Measurements from ENCODE around the gene NCOR2. TPM values are rescaled to one million over a fixed set of nuclear protein-coding genes. Genes with fewer than 3 reads are reported as not detected.
A peak's percentile ranks its signal among the peaks of the same experiment; 100 is the strongest.

Gene NCOR2
- total RNA-seq, 2 donors from 2014 or later: 228 to 229 TPM

DNA sequence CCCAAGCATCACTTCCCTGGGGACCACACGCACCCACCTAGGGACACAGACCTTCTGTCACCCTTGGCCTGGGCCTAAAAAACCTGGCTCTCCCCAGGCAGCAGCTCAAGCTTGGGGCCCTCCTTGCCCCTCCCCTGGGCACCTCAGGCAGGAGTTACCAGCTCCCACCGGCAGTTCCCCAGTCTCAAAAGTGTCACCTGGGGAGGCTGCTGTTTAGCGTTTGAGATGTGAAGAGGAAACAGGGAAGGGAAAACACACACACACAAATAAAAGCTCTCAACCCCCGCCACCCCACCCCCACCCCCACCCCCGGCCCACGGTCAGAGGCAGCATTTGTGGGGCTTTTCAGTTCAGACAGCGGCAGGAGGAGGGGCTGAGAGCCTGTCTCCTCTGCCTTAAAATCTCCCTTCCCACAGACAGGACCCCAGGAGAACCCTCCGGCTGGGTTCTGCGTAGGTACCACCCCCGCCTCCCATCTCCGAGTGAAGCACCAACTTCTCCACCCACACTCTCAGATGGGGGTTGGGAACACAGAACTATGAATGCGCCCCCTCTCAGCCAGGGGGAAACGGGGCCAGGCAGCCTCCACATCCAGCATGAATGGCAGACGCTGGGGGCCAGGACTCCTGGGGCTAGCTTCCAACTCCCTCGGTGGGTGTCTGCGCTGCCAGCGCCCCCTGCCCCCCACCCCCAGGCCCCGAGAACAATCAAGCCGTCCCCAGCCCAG lies 3.0 kb downstream of the NCOR2 start:
- Histone ChIP-seq H3K4me1 (ENCODE audit: control insufficient read depth in 1 of 2, low read depth in 2 of 2) (peaks cover 45 to 60% of the 10 kb centered on the region in 2 donors), H3K4me3 (peak overlapping the region; percentile 99), H3K36me3 (no peaks in the 10 kb centered on the region), H3K9me3 (no peaks in the 10 kb centered on the region), H3K27ac (peak overlapping the region in 1 of 2 donors; percentile 38), H3K27me3 (replicated peaks; ENCODE audit: insufficient read depth) (no peaks in the 10 kb centered on the region)
- ATAC-seq (ENCODE audit: insufficient number of reproducible peaks, low FRiP score, low read depth) (no peak), DNase-seq (ENCODE audit: low spot score) (no peak)
- TF ChIP-seq, protein P1, sequence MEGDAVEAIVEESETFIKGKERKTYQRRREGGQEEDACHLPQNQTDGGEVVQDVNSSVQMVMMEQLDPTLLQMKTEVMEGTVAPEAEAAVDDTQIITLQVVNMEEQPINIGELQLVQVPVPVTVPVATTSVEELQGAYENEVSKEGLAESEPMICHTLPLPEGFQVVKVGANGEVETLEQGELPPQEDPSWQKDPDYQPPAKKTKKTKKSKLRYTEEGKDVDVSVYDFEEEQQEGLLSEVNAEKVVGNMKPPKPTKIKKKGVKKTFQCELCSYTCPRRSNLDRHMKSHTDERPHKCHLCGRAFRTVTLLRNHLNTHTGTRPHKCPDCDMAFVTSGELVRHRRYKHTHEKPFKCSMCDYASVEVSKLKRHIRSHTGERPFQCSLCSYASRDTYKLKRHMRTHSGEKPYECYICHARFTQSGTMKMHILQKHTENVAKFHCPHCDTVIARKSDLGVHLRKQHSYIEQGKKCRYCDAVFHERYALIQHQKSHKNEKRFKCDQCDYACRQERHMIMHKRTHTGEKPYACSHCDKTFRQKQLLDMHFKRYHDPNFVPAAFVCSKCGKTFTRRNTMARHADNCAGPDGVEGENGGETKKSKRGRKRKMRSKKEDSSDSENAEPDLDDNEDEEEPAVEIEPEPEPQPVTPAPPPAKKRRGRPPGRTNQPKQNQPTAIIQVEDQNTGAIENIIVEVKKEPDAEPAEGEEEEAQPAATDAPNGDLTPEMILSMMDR (IDR thresholded peaks at IDR 0.05): no peak

DNA sequence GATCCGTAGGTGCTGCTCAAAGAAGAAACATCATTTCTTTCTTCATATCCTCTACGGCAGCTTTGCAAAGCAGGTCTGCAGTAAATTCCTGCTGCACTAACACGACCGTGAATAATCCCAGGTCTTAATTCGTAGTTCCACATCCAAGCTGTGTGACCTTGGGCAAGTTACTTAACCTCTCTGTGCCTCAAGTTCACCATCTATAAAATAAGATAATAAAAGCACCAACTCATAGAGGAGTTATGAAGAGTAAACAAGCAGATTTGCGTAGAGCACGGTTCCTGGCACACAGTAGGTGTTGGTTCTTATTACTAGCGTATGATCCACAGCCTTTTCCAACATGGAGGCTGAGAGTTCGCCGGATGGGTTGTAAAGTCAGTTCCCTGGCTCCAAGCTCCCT lies 3.6 kb downstream of the NCOR2 start:
- TF ChIP-seq, protein P1 (IDR thresholded peaks at IDR 0.05): no peak
- DNase-seq (ENCODE audit: low spot score): no peak
- peaks cover 41 to 54% of the 10 kb centered on the region in 2 donors for H3K4me1 ChIP-seq (ENCODE audit: control insufficient read depth in 1 of 2, low read depth in 2 of 2)
- H3K4me3 ChIP-seq: no peak overlapping the region
- no peaks in the 10 kb centered on the region for H3K36me3 ChIP-seq
- no peaks in the 10 kb centered on the region for H3K9me3 ChIP-seq
- H3K27ac ChIP-seq: peak overlapping the region in 1 of 2 donors; percentile 38
- H3K27me3 ChIP-seq (replicated peaks; ENCODE audit: insufficient read depth): no peaks in the 10 kb centered on the region
- no peak for ATAC-seq (ENCODE audit: insufficient number of reproducible peaks, low FRiP score, low read depth)

DNA sequence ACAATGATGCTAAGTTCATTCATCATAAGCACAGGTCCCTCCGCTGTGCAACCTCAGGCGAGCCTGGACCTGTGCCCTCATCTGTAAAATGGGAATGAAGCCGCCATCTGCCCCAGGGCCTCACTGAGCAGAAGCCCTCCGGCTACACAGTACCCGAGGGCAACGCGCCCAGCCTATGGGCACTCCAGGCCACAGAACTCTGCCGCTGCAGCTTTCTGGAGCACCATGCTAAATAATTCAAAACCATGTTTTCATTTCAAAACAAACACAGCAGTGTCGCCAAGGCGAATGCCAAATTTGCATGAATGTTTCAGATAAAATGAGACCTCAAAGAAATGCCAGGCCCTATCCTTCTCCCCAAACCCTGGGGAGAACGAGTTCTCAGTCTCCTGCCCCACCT lies 4.0 kb downstream of the NCOR2 start:
- ATAC-seq (ENCODE audit: insufficient number of reproducible peaks, low FRiP score, low read depth): no peak
- TF ChIP-seq, protein P1 (IDR thresholded peaks at IDR 0.05): no peak
- H3K4me1 ChIP-seq (ENCODE audit: control insufficient read depth in 1 of 2, low read depth in 2 of 2): peaks cover 39 to 50% of the 10 kb centered on the region in 2 donors
- no peak for DNase-seq (ENCODE audit: low spot score)
- no peaks in the 10 kb centered on the region for H3K27me3 ChIP-seq (replicated peaks; ENCODE audit: insufficient read depth)
- H3K4me3 ChIP-seq: no peak overlapping the region
- no peaks in the 10 kb centered on the region for H3K36me3 ChIP-seq
- H3K9me3 ChIP-seq: no peaks in the 10 kb centered on the region
- H3K27ac ChIP-seq: peak overlapping the region in 1 of 2 donors; percentile 38

DNA sequence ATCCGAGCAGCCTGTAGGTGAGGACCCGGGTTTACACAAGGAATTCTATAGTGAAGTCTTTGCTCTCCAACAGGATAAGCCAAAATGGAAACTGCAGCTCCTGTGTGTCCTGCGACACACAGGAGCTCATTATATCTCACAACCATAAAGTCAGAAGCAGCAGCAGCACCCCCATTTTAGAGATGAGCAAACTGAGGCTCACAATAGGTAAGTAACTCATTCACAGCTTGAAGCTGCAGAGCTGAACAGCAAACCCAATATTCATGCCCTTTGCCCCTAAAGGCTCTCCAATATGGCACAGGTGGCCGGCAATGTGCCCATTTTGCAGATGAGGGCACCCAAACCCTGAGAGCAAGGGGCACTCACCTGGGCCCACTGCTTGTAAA lies 4.6 kb downstream of the NCOR2 start:
- Histone ChIP-seq H3K4me3 (no peak overlapping the region), H3K27me3 (replicated peaks; ENCODE audit: insufficient read depth) (no peaks in the 10 kb centered on the region), H3K4me1 (ENCODE audit: control insufficient read depth in 1 of 2, low read depth in 2 of 2) (peaks cover 33 to 46% of the 10 kb centered on the region in 2 donors), H3K9me3 (no peaks in the 10 kb centered on the region), H3K36me3 (no peaks in the 10 kb centered on the region), H3K27ac (no peak overlapping the region)
- DNase-seq (ENCODE audit: low spot score): no peak
- ATAC-seq (ENCODE audit: insufficient number of reproducible peaks, low FRiP score, low read depth): no peak
- TF ChIP-seq, protein P1 (IDR thresholded peaks at IDR 0.05): no peak

DNA sequence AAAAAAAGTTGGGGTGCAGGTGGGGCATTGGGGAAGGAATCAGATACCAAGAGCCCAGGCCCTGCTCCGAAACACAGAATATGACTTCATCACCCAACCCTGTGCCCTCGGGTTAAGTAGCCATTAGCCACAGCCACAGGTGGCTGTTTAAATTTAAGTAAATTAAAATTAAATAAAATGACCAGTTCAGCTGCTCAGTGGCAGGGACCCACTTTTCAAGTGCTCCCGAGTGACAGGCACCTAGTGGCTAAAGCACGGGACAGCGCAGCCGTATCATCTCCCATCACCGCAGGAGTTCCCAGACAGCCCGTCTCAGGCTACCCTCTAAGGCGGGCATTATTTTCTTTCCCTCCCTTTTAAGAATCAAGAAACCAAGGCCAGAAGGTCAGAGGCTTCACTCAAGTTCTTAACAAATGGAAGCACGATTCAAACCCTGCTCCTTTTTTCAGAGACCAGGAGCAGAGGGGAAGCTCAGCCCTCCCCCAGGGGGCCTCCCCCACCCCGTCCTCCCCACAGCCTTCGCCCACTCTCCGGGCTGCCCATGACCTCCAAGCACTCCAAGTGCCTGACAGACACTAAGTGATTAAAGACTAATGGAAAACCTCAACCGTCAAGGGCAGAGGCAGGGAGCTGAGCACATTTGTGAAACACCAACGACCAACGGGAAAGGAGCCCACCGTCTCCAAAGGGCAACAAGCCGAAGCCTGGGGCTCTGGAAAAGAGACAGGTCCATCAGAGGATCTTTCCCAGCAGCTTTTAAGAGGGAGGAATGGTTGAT lies 5.2 kb downstream of the NCOR2 start:
- no peak for ATAC-seq (ENCODE audit: insufficient number of reproducible peaks, low FRiP score, low read depth)
- H3K27ac ChIP-seq: no peak overlapping the region

More for the DNA sequence above, 5.2 kb downstream of the NCOR2 start:
- Histone ChIP-seq H3K4me1 (ENCODE audit: control insufficient read depth in 1 of 2, low read depth in 2 of 2) (peaks cover 32 to 50% of the 10 kb centered on the region in 2 donors), H3K36me3 (no peaks in the 10 kb centered on the region), H3K27me3 (replicated peaks; ENCODE audit: insufficient read depth) (no peaks in the 10 kb centered on the region), H3K9me3 (no peaks in the 10 kb centered on the region), H3K4me3 (no peak overlapping the region)
- no peak for DNase-seq (ENCODE audit: low spot score)
- TF ChIP-seq, protein P1 (IDR thresholded peaks at IDR 0.05): no peak

All from thoracic aorta (tissue), 2 donors.